ENCODE measurements around the gene MKI67.
"Not testable (repeated sequence)": the region's sequence is repeated elsewhere in the genome, so short reads cannot be mapped to it uniquely, and the experiment has no call there.

The MKI67 gene

GRCh38 chr10:128125944-128126764, at the start of gene MKI67:
MKI67 (minus strand) TSS chr10:128126423; CDS start chr10:128125667, 756 bp downstream.
- H3K4me3 ChIP-seq (ENCODE audit: low read depth, low read length) = peak within 1 kb of the TSS; percentile 99
- no peak for TF ChIP-seq CTCF (IDR thresholded peaks at IDR 0.05; ENCODE audit: low read depth, low read length, missing control alignments)
- DNase-seq (ENCODE audit: low read depth) = peak; percentile 78

- TF ChIP-seq CTCF (IDR thresholded peaks at IDR 0.05; ENCODE audit: low read depth, low read length, missing control alignments) = no peak
- no peak for DNase-seq (ENCODE audit: low read depth)
- H3K4me3 ChIP-seq (ENCODE audit: low read depth, low read length) = no peak overlapping the region
Measured at GRCh38 chr10:128174581-128175559, 48.6 kb upstream of the MKI67 start.

GRCh38 chr10:128173386-128173785, 47.2 kb upstream of the MKI67 start:
- no peak overlapping the region for H3K4me3 ChIP-seq (ENCODE audit: low read depth, low read length)
- no peak for DNase-seq (ENCODE audit: low read depth)
- TF ChIP-seq CTCF (IDR thresholded peaks at IDR 0.05; ENCODE audit: low read depth, low read length, missing control alignments) = no peak

GRCh38 chr10:128172756-128173155, 46.5 kb upstream of the MKI67 start:
- no peak for DNase-seq (ENCODE audit: low read depth)
- H3K4me3 ChIP-seq (ENCODE audit: low read depth, low read length) = no peak overlapping the region
- no peak for TF ChIP-seq CTCF (IDR thresholded peaks at IDR 0.05; ENCODE audit: low read depth, low read length, missing control alignments)

GRCh38 chr10:128169811-128170379, 43.7 kb upstream of the MKI67 start:
- TF ChIP-seq CTCF (IDR thresholded peaks at IDR 0.05; ENCODE audit: low read depth, low read length, missing control alignments) = no peak

GRCh38 chr10:128167926-128168520, 41.8 kb upstream of the MKI67 start:
- TF ChIP-seq CTCF (IDR thresholded peaks at IDR 0.05; ENCODE audit: low read depth, low read length, missing control alignments) = no peak
- no peak for DNase-seq (ENCODE audit: low read depth)
- H3K4me3 ChIP-seq (ENCODE audit: low read depth, low read length) = no peak overlapping the region

More at GRCh38 chr10:128169811-128170379, 43.7 kb upstream of the MKI67 start:
- no peak for DNase-seq (ENCODE audit: low read depth)
- no peak overlapping the region for H3K4me3 ChIP-seq (ENCODE audit: low read depth, low read length)

GRCh38 chr10:128167123-128167522, 40.9 kb upstream of the MKI67 start:
- not testable (repeated sequence) for DNase-seq (ENCODE audit: low read depth); H3K4me3 ChIP-seq (ENCODE audit: low read depth, low read length)

Measured in GM12864 (cell line).